ENCODE data around the gene PDCL3.

DNA sequence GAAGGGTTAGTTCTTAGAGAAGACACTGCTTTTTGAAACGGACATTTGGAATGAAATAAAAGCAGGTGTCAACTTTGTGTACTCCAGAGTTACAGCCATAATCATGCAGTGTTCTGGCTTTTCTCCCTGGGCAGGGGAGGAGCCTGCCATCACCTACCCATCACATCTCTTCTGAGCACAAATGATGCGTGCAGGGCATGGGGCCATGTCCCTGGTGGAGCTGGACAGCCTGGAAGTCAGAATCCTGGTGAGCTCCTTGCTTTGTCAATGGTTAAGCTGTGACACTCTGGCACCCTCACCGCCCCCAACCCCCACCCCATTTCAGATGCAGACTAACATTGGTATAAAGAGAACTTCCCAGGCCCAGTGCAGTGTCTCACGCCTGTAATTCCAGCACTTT lies 53.1 kb downstream of the PDCL3 start:
- TF ChIP-seq, protein P1, sequence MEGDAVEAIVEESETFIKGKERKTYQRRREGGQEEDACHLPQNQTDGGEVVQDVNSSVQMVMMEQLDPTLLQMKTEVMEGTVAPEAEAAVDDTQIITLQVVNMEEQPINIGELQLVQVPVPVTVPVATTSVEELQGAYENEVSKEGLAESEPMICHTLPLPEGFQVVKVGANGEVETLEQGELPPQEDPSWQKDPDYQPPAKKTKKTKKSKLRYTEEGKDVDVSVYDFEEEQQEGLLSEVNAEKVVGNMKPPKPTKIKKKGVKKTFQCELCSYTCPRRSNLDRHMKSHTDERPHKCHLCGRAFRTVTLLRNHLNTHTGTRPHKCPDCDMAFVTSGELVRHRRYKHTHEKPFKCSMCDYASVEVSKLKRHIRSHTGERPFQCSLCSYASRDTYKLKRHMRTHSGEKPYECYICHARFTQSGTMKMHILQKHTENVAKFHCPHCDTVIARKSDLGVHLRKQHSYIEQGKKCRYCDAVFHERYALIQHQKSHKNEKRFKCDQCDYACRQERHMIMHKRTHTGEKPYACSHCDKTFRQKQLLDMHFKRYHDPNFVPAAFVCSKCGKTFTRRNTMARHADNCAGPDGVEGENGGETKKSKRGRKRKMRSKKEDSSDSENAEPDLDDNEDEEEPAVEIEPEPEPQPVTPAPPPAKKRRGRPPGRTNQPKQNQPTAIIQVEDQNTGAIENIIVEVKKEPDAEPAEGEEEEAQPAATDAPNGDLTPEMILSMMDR (IDR thresholded peaks at IDR 0.05): no peak
- TF ChIP-seq EZH2 (IDR thresholded peaks at IDR 0.05): no peak
